DOHH2 (cell line): Measurements from ENCODE around the gene MDFIC2.

ENCODE experiments used
- H3F3A ChIP-seq: fragments of 200-600 bp; sonication (generic), shearing (Covaris generic); 2 replicates; pipeline ENCODE4 v1.6.0; 2016; ENCODE audit warnings: antibody characterized with exemption, mild to moderate bottlenecking; ENCODE audit not compliant: control insufficient read depth, insufficient read depth
- H3K27ac ChIP-seq: fragments of 200-600 bp; sonication (generic); 2 replicates; pipeline ENCODE4 v1.5.1; 2014; ENCODE audit warnings: low read depth, mild to moderate bottlenecking, low read length, moderate library complexity
- H3K27me3 ChIP-seq: fragments of 200-600 bp; sonication (generic); 2 replicates; pipeline ENCODE4 v1.6.1; 2014; ENCODE audit warnings: mild to moderate bottlenecking, low read length, mixed read lengths; ENCODE audit not compliant: control insufficient read depth
- H3K36me3 ChIP-seq: fragments of 200-600 bp; sonication (generic); 2 replicates; pipeline ENCODE4 v1.6.1; 2014; ENCODE audit warnings: mild to moderate bottlenecking, low read length, moderate library complexity, mixed read lengths; ENCODE audit not compliant: control insufficient read depth
- H3K4me1 ChIP-seq: fragments of 200-600 bp; sonication (generic); 2 replicates; pipeline ENCODE4 v1.6.1; 2014; ENCODE audit warnings: mild to moderate bottlenecking, low read length, mixed read lengths; ENCODE audit not compliant: control insufficient read depth
- H3K4me2 ChIP-seq: fragments of 200-600 bp; sonication (generic); 2 replicates; pipeline ENCODE4 v1.6.0; 2014; ENCODE audit warnings: mild to moderate bottlenecking, low read length, moderate library complexity
- H3K4me3 ChIP-seq: fragments of 200-600 bp; sonication (generic); 2 replicates; pipeline ENCODE4 v1.5.1; 2014; ENCODE audit warnings: mild to moderate bottlenecking, low read length, mixed read lengths
- H3K79me2 ChIP-seq: fragments of 200-600 bp; sonication (generic); 2 replicates; pipeline ENCODE4 v1.6.1; 2014; ENCODE audit warnings: mild to moderate bottlenecking, low read length, mixed read lengths; ENCODE audit not compliant: control insufficient read depth
- H3K9me2 ChIP-seq: fragments of 200-600 bp; sonication (generic); replicated peaks from 2 replicates; pipeline ENCODE4 v1.6.1; 2014; ENCODE audit warnings: mild to moderate bottlenecking, low read length, mixed read lengths; ENCODE audit not compliant: control insufficient read depth
- H3K9me3 ChIP-seq: fragments of 200-600 bp; sonication (generic); 2 replicates; pipeline ENCODE4 v1.6.1; 2014; ENCODE audit warnings: antibody characterized with exemption, low read length, mixed read lengths; ENCODE audit not compliant: control insufficient read depth, insufficient read depth
- H4K20me1 ChIP-seq: fragments of 200-600 bp; sonication (generic); 2 replicates; pipeline ENCODE4 v1.6.0; 2014; ENCODE audit warnings: low read depth, mild to moderate bottlenecking, antibody characterized with exemption, low read length, moderate library complexity; ENCODE audit not compliant: control insufficient read depth, insufficient read depth
- CTCF ChIP-seq: fragments of 200-600 bp; sonication (generic); IDR thresholded peaks from one replicate; pipeline ENCODE4 v1.5.1; 2014; ENCODE audit warnings: antibody characterized with exemption, mild to moderate bottlenecking, low read depth, low read length; ENCODE audit not compliant: poor library complexity, severe bottlenecking
- EZH2phosphoT487 ChIP-seq: fragments of 200-600 bp; sonication (generic); IDR thresholded peaks from 2 replicates; pipeline ENCODE4 v1.6.1; 2017; ENCODE audit warnings: borderline replicate concordance, mild to moderate bottlenecking, antibody characterized with exemption, low read length, moderate library complexity, mixed read lengths

Gene MDFIC2

GRCh38 chr3:70180664-70181063, 131.8 kb downstream of the MDFIC2 start:
- H3K9me2 ChIP-seq, result no peaks in the 10 kb centered on the region
- no peaks in the 10 kb centered on the region for H4K20me1 ChIP-seq
- H3F3A ChIP-seq, result no peaks in the 10 kb centered on the region
- no peak overlapping the region for H3K4me2 ChIP-seq
- H3K27me3 ChIP-seq, result no peaks in the 10 kb centered on the region
- no peak for TF ChIP-seq CTCF
- no peak for TF ChIP-seq EZH2phosphoT487
- no peaks in the 10 kb centered on the region for H3K36me3 ChIP-seq
- no peaks in the 10 kb centered on the region for H3K4me1 ChIP-seq
- no peak overlapping the region for H3K27ac ChIP-seq
- no peak overlapping the region for H3K4me3 ChIP-seq
- no peaks in the 10 kb centered on the region for H3K9me3 ChIP-seq
- no peaks in the 10 kb centered on the region for H3K79me2 ChIP-seq

- Histone ChIP-seq H3K9me3 (no peaks in the 10 kb centered on the region), H3K79me2 (no peaks in the 10 kb centered on the region), H3K36me3 (no peaks in the 10 kb centered on the region), H3K4me2 (no peak overlapping the region), H3K27ac (no peak overlapping the region), H4K20me1 (no peaks in the 10 kb centered on the region), H3K27me3 (no peaks in the 10 kb centered on the region), H3K4me3 (no peak overlapping the region), H3F3A (no peaks in the 10 kb centered on the region), H3K4me1 (no peaks in the 10 kb centered on the region), H3K9me2 (no peaks in the 10 kb centered on the region)
- TF ChIP-seq EZH2phosphoT487, result no peak
- TF ChIP-seq CTCF, result no peak
Observed at GRCh38 chr3:70179111-70179510, 133.3 kb downstream of the MDFIC2 start.

- no peaks in the 10 kb centered on the region for H3K36me3 ChIP-seq
- H3K4me2 ChIP-seq, result no peak overlapping the region
- TF ChIP-seq EZH2phosphoT487 (no peak), CTCF (no peak)
- H3K4me1 ChIP-seq, result no peaks in the 10 kb centered on the region
- no peaks in the 10 kb centered on the region for H3K79me2 ChIP-seq
- no peaks in the 10 kb centered on the region for H3K9me2 ChIP-seq
- H3F3A ChIP-seq, result no peaks in the 10 kb centered on the region
- no peaks in the 10 kb centered on the region for H3K9me3 ChIP-seq
- no peaks in the 10 kb centered on the region for H4K20me1 ChIP-seq
- no peak overlapping the region for H3K27ac ChIP-seq
- H3K4me3 ChIP-seq, result no peak overlapping the region
- H3K27me3 ChIP-seq, result no peaks in the 10 kb centered on the region
Observed at GRCh38 chr3:70177881-70178645, 134.4 kb downstream of the MDFIC2 start.
